SK-N-SH (cell line): ENCODE data around the gene ACTR1A. TPM values are rescaled to one million over a fixed set of nuclear protein-coding genes. Genes with fewer than 3 reads are reported as not detected.

ENCODE experiments used
- CTCF ChIA-PET: fragments of 300-600, 350-600 bp; formaldehyde crosslinking; extraction: SDS; loops from one replicate; lab custom pipeline; 2021; lab: Yijun Ruan, JAX
- POLR2A ChIA-PET: fragments of 350-600 bp; sonication (Branson Sonifier 250); formaldehyde crosslinking; extraction: SDS; loops from one replicate; lab custom pipeline; 2020; ENCODE audit warnings: antibody characterized with exemption, inconsistent platforms; lab: Yijun Ruan, JAX
- DNase-seq: peaks from one replicate; pipeline ENCODE4 v3.0.0; 2012
- H2AFZ ChIP-seq: fragments of 200-600 bp; sonication (generic); 2 replicates; pipeline ENCODE4 v1.8.1; 2016; ENCODE audit warnings: antibody characterized with exemption, mild to moderate bottlenecking, low read depth
- H3F3A ChIP-seq: fragments of 200-600 bp; sonication (generic); replicated peaks from 2 replicates; pipeline ENCODE3; 2016; ENCODE audit warnings: antibody characterized with exemption, mild to moderate bottlenecking; ENCODE audit not compliant: insufficient read depth
- H3K27ac ChIP-seq, 2 experiments: fragments of 200-500 bp in 1 of 2; fragments of 200-600 bp in 1 of 2; sonication (Bioruptor generic) in 1 of 2; sonication (generic), shearing (Covaris generic) in 1 of 2; 2 replicates each; pipeline versions ENCODE4 v1.5.1 to v1.6.1; 2014 to 2016; ENCODE audit warnings: low read depth in 2 of 2, inconsistent platforms in 1 of 2, low read length in 1 of 2, mild to moderate bottlenecking in 1 of 2, mixed read lengths in 1 of 2
- H3K27me3 ChIP-seq: fragments of 200-600 bp; sonication (generic), shearing (Covaris generic); 2 replicates; pipeline ENCODE4 v1.6.1; 2016; ENCODE audit warnings: mixed run types; ENCODE audit not compliant: insufficient read depth
- H3K36me3 ChIP-seq, 2 experiments: fragments of 200-500 bp in 1 of 2; fragments of 200-600 bp in 1 of 2; sonication (Bioruptor generic) in 1 of 2; sonication (generic) in 1 of 2; replicated peaks in 1 of 2; 2 replicates each; pipeline versions ENCODE3 to v1.5.1; 2014 to 2016; ENCODE audit warnings: low read length in 1 of 2, mild to moderate bottlenecking in 1 of 2; ENCODE audit not compliant: insufficient read depth in 2 of 2, control insufficient read depth in 1 of 2
- H3K4me1 ChIP-seq, 2 experiments: fragments of 200-500 bp in 1 of 2; fragments of 200-600 bp in 1 of 2; sonication (Bioruptor generic) in 1 of 2; sonication (generic), shearing (Covaris generic) in 1 of 2; 2 replicates each; pipeline versions ENCODE4 v1.5.1 to v1.6.1; 2014 to 2016; ENCODE audit warnings: low read depth in 1 of 2, low read length in 1 of 2, mixed run types in 1 of 2; ENCODE audit not compliant: insufficient read depth in 2 of 2, control insufficient read depth in 1 of 2
- H3K4me2 ChIP-seq: fragments of 200-600 bp; sonication (generic), shearing (Covaris generic); 2 replicates; pipeline ENCODE4 v1.6.1; 2017; ENCODE audit warnings: mixed run types
- H3K4me3 ChIP-seq, 2 experiments: fragments of 200-500 bp in 1 of 2; fragments of 200-600 bp in 1 of 2; sonication (Bioruptor generic) in 1 of 2; sonication (generic), shearing (Covaris generic) in 1 of 2; 2 replicates each; pipeline versions ENCODE4 v1.5.1 to v1.8.1; 2014 to 2016; ENCODE audit warnings: low read depth in 2 of 2, inconsistent platforms in 1 of 2, low read length in 1 of 2, mild to moderate bottlenecking in 1 of 2, mixed read lengths in 1 of 2, moderate library complexity in 1 of 2
- H3K79me2 ChIP-seq: fragments of 200-600 bp; sonication (generic); 2 replicates; pipeline ENCODE4 v1.8.1; 2017; ENCODE audit warnings: mild to moderate bottlenecking; ENCODE audit not compliant: insufficient read depth
- H3K9ac ChIP-seq: fragments of 200-600 bp; sonication (generic); 2 replicates; pipeline ENCODE4 v1.6.1; 2017; ENCODE audit warnings: mixed run types
- H3K9me2 ChIP-seq: fragments of 200-600 bp; sonication (generic); 2 replicates; pipeline ENCODE4 v1.6.1; 2017; ENCODE audit warnings: mixed run types
- H3K9me3 ChIP-seq: fragments of 200-600 bp; sonication (generic); 2 replicates; pipeline ENCODE4 v1.6.1; 2017; ENCODE audit warnings: mixed run types, mild to moderate bottlenecking, moderate library complexity
- H4K20me1 ChIP-seq: fragments of 200-600 bp; sonication (generic); 2 replicates; pipeline ENCODE4 v1.6.1; 2017; ENCODE audit warnings: mild to moderate bottlenecking, mixed run types; ENCODE audit not compliant: insufficient read depth
- JUND ChIP-seq: IDR thresholded peaks from 2 replicates; pipeline ENCODE4 v1.4.0; 2012
- MAX ChIP-seq: IDR thresholded peaks from 2 replicates; pipeline ENCODE4 v1.4.0; 2012; ENCODE audit warnings: low read depth
- MEF2A ChIP-seq: IDR thresholded peaks from 2 replicates; pipeline ENCODE4 v1.4.0; 2012; ENCODE audit warnings: low read depth, borderline replicate concordance
- NRF1 ChIP-seq: IDR thresholded peaks from 2 replicates; pipeline ENCODE4 v1.6.1; 2012; ENCODE audit warnings: low read depth, mild to moderate bottlenecking, low read length
- RAD21 ChIP-seq: IDR thresholded peaks from 2 replicates; pipeline ENCODE4 v1.6.1; 2012; ENCODE audit warnings: mild to moderate bottlenecking, low read length
- RCOR1 ChIP-seq: fragments of 150-350 bp; IDR thresholded peaks from 2 replicates; pipeline ENCODE4 v1.6.1; 2017; ENCODE audit warnings: antibody characterized with exemption, low read length
- REST ChIP-seq: IDR thresholded peaks from 2 replicates; pipeline ENCODE4 v1.6.1; 2012; ENCODE audit warnings: mild to moderate bottlenecking, low read depth, low read length, moderate library complexity
- TCF12 ChIP-seq: IDR thresholded peaks from 2 replicates; pipeline ENCODE4 v1.4.0; 2012
- TEAD4 ChIP-seq: IDR thresholded peaks from 2 replicates; pipeline ENCODE4 v1.4.0; 2012; ENCODE audit warnings: mild to moderate bottlenecking, borderline replicate concordance; ENCODE audit not compliant: insufficient read depth
- USF1 ChIP-seq: IDR thresholded peaks from 2 replicates; pipeline ENCODE4 v1.4.0; 2012; ENCODE audit warnings: low read depth, borderline replicate concordance
- USF2 ChIP-seq: fragments of 150-350 bp; IDR thresholded peaks from 2 replicates; pipeline ENCODE4 v1.6.1; 2017; ENCODE audit warnings: antibody characterized with exemption, low read length, low read depth, borderline replicate concordance
- ZBTB33 ChIP-seq: IDR thresholded peaks from 2 replicates; pipeline ENCODE4 v1.4.0; 2012; ENCODE audit warnings: low read depth, borderline replicate concordance
- WGBS: methylation state at CpG from one replicate; pipeline ENCODE4 v1.1.6; 2017; ENCODE audit warnings: low lambda C conversion rate; 5-methylcytosine and 5-hydroxymethylcytosine counted together
- polyA plus RNA-seq, 3 experiments: library from polyadenylated mRNA; depleted of rRNA; stranded (reverse); fragments of >200 nt; gene quantifications; 2 replicates each; pipeline ENCODE4 v1.2.3, GENCODE V29; 2012

The ACTR1A gene
- polyA plus RNA-seq, 1 of the 3 experiments (the other 2 are of a cell fraction) = 106 TPM

GRCh38 chr10:102499356-102499755 is 3.2 kb downstream of the ACTR1A start:
- Histone ChIP-seq H3K4me3 (no peak overlapping the region), H3K36me3 (peaks cover 5 to 10% of the 10 kb centered on the region in 2 experiments), H4K20me1 (peaks cover 69% of the 10 kb centered on the region), H2AFZ (no peak overlapping the region), H3K4me2 (no peak overlapping the region), H3K79me2 (peaks cover 79% of the 10 kb centered on the region), H3F3A (peaks cover 4% of the 10 kb centered on the region), H3K4me1 (peaks cover 2 to 5% of the 10 kb centered on the region in 2 experiments; a peak in 2 of 4 replicates), H3K9ac (no peak overlapping the region), H3K27me3 (no peaks in the 10 kb centered on the region), H3K9me3 (no peaks in the 10 kb centered on the region), H3K27ac (no peak overlapping the region), H3K9me2 (no peaks in the 10 kb centered on the region)
- no peak for DNase-seq
- ChIA-PET CTCF (interaction anchor here (1.3 kb wide), 1 partner anchor 84 kb away, joined by 4 read pairs; no protein-coding TSS in a partner anchor), POLR2A (no interaction called here)
- WGBS = 95% methylated on average over 3 of the region's 3 CpGs
- TF ChIP-seq MEF2A = no peak
- no peak for TF ChIP-seq TEAD4
- no peak for TF ChIP-seq USF2
- TF ChIP-seq RAD21 = no peak
- TF ChIP-seq REST = no peak
- no peak for TF ChIP-seq NRF1
- TF ChIP-seq RCOR1 = no peak
- no peak for TF ChIP-seq JUND

- no peaks in the 10 kb centered on the region for H3K9me3 ChIP-seq
- no peak for DNase-seq
- no peak overlapping the region for H2AFZ ChIP-seq
- no peak overlapping the region for H3K9ac ChIP-seq
- no peaks in the 10 kb centered on the region for H3K27me3 ChIP-seq
- H3K4me2 ChIP-seq = no peak overlapping the region
- ChIA-PET POLR2A (no interaction called here), CTCF (interaction anchor here (1.5 to 1.6 kb wide), 2 partner anchors 85 to 98 kb away, joined by 4 read pairs; no protein-coding TSS in a partner anchor)
- peaks cover 93% of the 10 kb centered on the region for H3K79me2 ChIP-seq
- no peak overlapping the region for H3K27ac ChIP-seq
- no peak overlapping the region for H3K4me3 ChIP-seq
- no peaks in the 10 kb centered on the region for H3K9me2 ChIP-seq
- 96% methylated on average over 1 of the region's 1 CpG for WGBS
- H3K36me3 ChIP-seq = peaks cover 5 to 16% of the 10 kb centered on the region in 2 experiments
- H3K4me1 ChIP-seq = peaks cover 2 to 5% of the 10 kb centered on the region in 2 experiments; a peak in 2 of 4 replicates
- TF ChIP-seq ZBTB33 (no peak), MAX (no peak), TCF12 (no peak), USF1 (no peak)
- H4K20me1 ChIP-seq = peaks cover 86% of the 10 kb centered on the region
- H3F3A ChIP-seq = no peaks in the 10 kb centered on the region
Measured at GRCh38 chr10:102497545-102497944, 5.0 kb downstream of the ACTR1A start.
